GM12864 (cell line): ENCODE data around the gene NCOA7.

ENCODE experiments used
- DNase-seq: peaks from one replicate; pipeline ENCODE4 v3.0.0-alpha.2; 2011; ENCODE audit warnings: low read depth
- H3K4me3 ChIP-seq: 2 replicates; pipeline ENCODE4 v1.5.1; 2011; ENCODE audit warnings: mild to moderate bottlenecking, low read depth, low read length, control low read depth
- CTCF ChIP-seq: IDR thresholded peaks from 2 replicates; pipeline ENCODE4 v1.5.1; 2011; ENCODE audit warnings: low read depth, mild to moderate bottlenecking, moderate library complexity, low read length, control low read depth, inconsistent platforms; ENCODE audit errors: missing control alignments

NCOA7 gene

GRCh38 chr6:125828476-125829039 lies 37.8 kb downstream of the NCOA7 start:
- DNase-seq = no peak
- TF ChIP-seq CTCF = no peak
- no peak overlapping the region for H3K4me3 ChIP-seq

- TF ChIP-seq CTCF = no peak
- no peak for DNase-seq
- no peak overlapping the region for H3K4me3 ChIP-seq
Measured at GRCh38 chr6:125829433-125829832, 38.7 kb downstream of the NCOA7 start.

- no peak for TF ChIP-seq CTCF
- no peak overlapping the region for H3K4me3 ChIP-seq
- DNase-seq = no peak
Measured at GRCh38 chr6:125831659-125832058, 40.9 kb downstream of the NCOA7 start.

- TF ChIP-seq CTCF = no peak
- DNase-seq = no peak
- H3K4me3 ChIP-seq = no peak overlapping the region
Measured at GRCh38 chr6:125832391-125833117, 41.8 kb downstream of the NCOA7 start.

- TF ChIP-seq CTCF = no peak
- H3K4me3 ChIP-seq = no peak overlapping the region
- DNase-seq = no peak
Measured at GRCh38 chr6:125834348-125834747, 43.6 kb downstream of the NCOA7 start.

- H3K4me3 ChIP-seq = no peak overlapping the region
- no peak for TF ChIP-seq CTCF
- no peak for DNase-seq
Measured at GRCh38 chr6:125835221-125835744, 44.5 kb downstream of the NCOA7 start.
